ENCODE data around the gene ACSL6. TPM values are rescaled to one million over a fixed set of nuclear protein-coding genes. Genes with fewer than 3 reads are reported as not detected.

The ACSL6 gene
- total RNA-seq, 1 experiment from 2014 or later = 4.8 TPM

DNA sequence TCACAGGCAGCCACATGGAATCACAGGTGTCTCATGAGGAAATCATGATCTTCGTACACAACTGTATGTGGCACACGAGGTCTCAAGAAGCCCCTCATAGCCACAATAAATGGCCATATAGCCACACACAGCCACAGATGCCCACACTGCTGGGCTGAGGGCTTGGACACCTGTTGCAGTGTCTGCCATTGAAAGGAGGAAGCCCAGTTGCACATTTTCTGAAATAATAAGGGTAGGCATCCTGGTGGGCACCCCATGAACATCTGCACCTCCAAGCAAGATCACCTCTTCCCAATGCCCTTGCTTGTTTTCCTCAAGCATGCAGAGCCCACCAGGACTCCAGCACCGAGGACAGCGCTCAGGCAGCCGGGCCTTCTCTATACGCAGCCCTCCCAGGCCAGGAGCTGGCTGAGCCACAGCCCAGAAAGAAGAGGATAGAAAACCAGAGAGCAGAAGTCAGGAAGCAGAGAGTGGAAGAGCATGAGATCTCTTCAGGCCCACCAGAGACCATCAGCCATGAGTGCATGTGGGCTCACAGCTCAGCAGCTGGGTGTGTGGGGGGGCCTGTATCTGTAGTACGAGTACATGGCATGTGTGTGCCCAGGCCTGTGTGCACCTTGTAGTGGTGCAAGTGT, 1.0 kb upstream of the ACSL6 start (continued):
- TF ChIP-seq GABPB1 (CRISPR knock-in tag; IDR thresholded peaks at IDR 0.05) (no peak), NR3C1 (CRISPR knock-in tag; conservative IDR thresholded peaks at IDR 0.05; ENCODE audit: low read depth) (no peak), IRF2 (CRISPR knock-in tag; IDR thresholded peaks at IDR 0.05; ENCODE audit: borderline replicate concordance, low read depth) (no peak), JUN (CRISPR knock-in tag; IDR thresholded peaks at IDR 0.05) (peak; percentile 88), FOXP1 (CRISPR knock-in tag; IDR thresholded peaks at IDR 0.05; ENCODE audit: borderline replicate concordance) (no peak; the same call in 1 of the 2 replicates), ZNF416 (CRISPR knock-in tag; IDR thresholded peaks at IDR 0.05) (no peak), KAT7 (CRISPR knock-in tag; IDR thresholded peaks at IDR 0.05; ENCODE audit: borderline replicate concordance) (no peak), RORB (CRISPR knock-in tag; IDR thresholded peaks at IDR 0.05) (no peak), ETV6 (CRISPR knock-in tag; IDR thresholded peaks at IDR 0.05) (0 out of 2 replicates have a peak, but pooled peaks have one; percentile 64), CREM (CRISPR knock-in tag; IDR thresholded peaks at IDR 0.05) (no peak), NR1H2 (CRISPR knock-in tag; IDR thresholded peaks at IDR 0.05) (no peak)
- TF ChIP-seq, protein P1, sequence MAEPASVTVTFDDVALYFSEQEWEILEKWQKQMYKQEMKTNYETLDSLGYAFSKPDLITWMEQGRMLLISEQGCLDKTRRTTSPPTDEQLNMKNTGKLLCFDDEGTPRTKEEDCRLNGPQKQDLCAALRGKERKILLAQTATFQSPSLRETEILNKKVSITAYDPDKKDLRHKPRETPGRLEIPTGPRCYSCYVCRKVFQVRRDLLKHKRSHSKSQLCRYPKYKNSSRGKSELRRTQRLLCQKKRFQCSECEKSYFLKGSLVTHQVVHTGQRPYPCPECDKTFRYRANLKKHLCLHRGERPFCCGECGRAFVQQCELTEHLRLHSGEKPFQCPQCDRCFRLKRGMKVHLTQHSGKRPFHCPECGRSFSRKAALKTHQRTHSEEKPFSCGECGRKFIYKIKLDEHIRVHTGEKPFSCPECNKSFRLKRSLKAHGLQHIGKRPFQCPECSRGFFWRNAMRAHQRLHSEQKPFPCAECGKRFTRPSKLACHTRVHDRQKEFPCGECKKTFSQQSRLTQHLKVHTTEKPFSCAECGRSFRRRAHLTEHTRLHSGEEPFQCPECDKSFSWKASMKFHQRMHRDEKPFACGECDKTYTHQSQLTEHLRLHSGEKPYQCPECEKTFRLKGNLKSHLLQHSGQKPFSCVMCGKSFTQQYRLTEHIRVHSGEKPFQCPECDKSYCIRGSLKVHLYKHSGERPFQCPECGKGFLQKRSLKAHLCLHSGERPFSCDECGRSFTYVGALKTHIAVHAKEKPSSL (CRISPR knock-in tag; conservative IDR thresholded peaks at IDR 0.05) = no peak
- TF ChIP-seq, protein P2, sequence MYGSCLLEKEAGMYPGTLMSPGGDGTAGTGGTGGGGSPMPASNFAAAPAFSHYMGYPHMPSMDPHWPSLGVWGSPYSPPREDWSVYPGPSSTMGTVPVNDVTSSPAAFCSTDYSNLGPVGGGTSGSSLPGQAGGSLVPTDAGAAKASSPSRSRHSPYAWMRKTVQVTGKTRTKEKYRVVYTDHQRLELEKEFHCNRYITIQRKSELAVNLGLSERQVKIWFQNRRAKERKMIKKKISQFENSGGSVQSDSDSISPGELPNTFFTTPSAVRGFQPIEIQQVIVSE (CRISPR knock-in tag; IDR thresholded peaks at IDR 0.05; ENCODE audit: borderline replicate concordance) = no peak
- TF ChIP-seq, protein P3, sequence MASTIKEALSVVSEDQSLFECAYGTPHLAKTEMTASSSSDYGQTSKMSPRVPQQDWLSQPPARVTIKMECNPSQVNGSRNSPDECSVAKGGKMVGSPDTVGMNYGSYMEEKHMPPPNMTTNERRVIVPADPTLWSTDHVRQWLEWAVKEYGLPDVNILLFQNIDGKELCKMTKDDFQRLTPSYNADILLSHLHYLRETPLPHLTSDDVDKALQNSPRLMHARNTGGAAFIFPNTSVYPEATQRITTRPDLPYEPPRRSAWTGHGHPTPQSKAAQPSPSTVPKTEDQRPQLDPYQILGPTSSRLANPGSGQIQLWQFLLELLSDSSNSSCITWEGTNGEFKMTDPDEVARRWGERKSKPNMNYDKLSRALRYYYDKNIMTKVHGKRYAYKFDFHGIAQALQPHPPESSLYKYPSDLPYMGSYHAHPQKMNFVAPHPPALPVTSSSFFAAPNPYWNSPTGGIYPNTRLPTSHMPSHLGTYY (CRISPR knock-in tag; IDR thresholded peaks at IDR 0.05) = no peak
- TF ChIP-seq, protein P4, sequence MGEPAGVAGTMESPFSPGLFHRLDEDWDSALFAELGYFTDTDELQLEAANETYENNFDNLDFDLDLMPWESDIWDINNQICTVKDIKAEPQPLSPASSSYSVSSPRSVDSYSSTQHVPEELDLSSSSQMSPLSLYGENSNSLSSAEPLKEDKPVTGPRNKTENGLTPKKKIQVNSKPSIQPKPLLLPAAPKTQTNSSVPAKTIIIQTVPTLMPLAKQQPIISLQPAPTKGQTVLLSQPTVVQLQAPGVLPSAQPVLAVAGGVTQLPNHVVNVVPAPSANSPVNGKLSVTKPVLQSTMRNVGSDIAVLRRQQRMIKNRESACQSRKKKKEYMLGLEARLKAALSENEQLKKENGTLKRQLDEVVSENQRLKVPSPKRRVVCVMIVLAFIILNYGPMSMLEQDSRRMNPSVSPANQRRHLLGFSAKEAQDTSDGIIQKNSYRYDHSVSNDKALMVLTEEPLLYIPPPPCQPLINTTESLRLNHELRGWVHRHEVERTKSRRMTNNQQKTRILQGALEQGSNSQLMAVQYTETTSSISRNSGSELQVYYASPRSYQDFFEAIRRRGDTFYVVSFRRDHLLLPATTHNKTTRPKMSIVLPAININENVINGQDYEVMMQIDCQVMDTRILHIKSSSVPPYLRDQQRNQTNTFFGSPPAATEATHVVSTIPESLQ (CRISPR knock-in tag; IDR thresholded peaks at IDR 0.05) = no peak
- TF ChIP-seq, protein P5, sequence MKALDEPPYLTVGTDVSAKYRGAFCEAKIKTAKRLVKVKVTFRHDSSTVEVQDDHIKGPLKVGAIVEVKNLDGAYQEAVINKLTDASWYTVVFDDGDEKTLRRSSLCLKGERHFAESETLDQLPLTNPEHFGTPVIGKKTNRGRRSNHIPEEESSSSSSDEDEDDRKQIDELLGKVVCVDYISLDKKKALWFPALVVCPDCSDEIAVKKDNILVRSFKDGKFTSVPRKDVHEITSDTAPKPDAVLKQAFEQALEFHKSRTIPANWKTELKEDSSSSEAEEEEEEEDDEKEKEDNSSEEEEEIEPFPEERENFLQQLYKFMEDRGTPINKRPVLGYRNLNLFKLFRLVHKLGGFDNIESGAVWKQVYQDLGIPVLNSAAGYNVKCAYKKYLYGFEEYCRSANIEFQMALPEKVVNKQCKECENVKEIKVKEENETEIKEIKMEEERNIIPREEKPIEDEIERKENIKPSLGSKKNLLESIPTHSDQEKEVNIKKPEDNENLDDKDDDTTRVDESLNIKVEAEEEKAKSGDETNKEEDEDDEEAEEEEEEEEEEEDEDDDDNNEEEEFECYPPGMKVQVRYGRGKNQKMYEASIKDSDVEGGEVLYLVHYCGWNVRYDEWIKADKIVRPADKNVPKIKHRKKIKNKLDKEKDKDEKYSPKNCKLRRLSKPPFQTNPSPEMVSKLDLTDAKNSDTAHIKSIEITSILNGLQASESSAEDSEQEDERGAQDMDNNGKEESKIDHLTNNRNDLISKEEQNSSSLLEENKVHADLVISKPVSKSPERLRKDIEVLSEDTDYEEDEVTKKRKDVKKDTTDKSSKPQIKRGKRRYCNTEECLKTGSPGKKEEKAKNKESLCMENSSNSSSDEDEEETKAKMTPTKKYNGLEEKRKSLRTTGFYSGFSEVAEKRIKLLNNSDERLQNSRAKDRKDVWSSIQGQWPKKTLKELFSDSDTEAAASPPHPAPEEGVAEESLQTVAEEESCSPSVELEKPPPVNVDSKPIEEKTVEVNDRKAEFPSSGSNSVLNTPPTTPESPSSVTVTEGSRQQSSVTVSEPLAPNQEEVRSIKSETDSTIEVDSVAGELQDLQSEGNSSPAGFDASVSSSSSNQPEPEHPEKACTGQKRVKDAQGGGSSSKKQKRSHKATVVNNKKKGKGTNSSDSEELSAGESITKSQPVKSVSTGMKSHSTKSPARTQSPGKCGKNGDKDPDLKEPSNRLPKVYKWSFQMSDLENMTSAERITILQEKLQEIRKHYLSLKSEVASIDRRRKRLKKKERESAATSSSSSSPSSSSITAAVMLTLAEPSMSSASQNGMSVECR (CRISPR knock-in tag; IDR thresholded peaks at IDR 0.05; ENCODE audit: borderline replicate concordance) = peak; percentile 92; the same call in 1 of the 2 replicates
- TF ChIP-seq, protein P6, sequence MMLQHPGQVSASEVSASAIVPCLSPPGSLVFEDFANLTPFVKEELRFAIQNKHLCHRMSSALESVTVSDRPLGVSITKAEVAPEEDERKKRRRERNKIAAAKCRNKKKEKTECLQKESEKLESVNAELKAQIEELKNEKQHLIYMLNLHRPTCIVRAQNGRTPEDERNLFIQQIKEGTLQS (CRISPR knock-in tag; conservative IDR thresholded peaks at IDR 0.05) = no peak
- TF ChIP-seq, protein P7, sequence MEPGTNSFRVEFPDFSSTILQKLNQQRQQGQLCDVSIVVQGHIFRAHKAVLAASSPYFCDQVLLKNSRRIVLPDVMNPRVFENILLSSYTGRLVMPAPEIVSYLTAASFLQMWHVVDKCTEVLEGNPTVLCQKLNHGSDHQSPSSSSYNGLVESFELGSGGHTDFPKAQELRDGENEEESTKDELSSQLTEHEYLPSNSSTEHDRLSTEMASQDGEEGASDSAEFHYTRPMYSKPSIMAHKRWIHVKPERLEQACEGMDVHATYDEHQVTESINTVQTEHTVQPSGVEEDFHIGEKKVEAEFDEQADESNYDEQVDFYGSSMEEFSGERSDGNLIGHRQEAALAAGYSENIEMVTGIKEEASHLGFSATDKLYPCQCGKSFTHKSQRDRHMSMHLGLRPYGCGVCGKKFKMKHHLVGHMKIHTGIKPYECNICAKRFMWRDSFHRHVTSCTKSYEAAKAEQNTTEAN (CRISPR knock-in tag; IDR thresholded peaks at IDR 0.05) = no peak; the same call in 1 of the 2 replicates
- TF ChIP-seq, protein P8, sequence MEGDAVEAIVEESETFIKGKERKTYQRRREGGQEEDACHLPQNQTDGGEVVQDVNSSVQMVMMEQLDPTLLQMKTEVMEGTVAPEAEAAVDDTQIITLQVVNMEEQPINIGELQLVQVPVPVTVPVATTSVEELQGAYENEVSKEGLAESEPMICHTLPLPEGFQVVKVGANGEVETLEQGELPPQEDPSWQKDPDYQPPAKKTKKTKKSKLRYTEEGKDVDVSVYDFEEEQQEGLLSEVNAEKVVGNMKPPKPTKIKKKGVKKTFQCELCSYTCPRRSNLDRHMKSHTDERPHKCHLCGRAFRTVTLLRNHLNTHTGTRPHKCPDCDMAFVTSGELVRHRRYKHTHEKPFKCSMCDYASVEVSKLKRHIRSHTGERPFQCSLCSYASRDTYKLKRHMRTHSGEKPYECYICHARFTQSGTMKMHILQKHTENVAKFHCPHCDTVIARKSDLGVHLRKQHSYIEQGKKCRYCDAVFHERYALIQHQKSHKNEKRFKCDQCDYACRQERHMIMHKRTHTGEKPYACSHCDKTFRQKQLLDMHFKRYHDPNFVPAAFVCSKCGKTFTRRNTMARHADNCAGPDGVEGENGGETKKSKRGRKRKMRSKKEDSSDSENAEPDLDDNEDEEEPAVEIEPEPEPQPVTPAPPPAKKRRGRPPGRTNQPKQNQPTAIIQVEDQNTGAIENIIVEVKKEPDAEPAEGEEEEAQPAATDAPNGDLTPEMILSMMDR (IDR thresholded peaks at IDR 0.05) = no peak
- TF ChIP-seq, protein P9, sequence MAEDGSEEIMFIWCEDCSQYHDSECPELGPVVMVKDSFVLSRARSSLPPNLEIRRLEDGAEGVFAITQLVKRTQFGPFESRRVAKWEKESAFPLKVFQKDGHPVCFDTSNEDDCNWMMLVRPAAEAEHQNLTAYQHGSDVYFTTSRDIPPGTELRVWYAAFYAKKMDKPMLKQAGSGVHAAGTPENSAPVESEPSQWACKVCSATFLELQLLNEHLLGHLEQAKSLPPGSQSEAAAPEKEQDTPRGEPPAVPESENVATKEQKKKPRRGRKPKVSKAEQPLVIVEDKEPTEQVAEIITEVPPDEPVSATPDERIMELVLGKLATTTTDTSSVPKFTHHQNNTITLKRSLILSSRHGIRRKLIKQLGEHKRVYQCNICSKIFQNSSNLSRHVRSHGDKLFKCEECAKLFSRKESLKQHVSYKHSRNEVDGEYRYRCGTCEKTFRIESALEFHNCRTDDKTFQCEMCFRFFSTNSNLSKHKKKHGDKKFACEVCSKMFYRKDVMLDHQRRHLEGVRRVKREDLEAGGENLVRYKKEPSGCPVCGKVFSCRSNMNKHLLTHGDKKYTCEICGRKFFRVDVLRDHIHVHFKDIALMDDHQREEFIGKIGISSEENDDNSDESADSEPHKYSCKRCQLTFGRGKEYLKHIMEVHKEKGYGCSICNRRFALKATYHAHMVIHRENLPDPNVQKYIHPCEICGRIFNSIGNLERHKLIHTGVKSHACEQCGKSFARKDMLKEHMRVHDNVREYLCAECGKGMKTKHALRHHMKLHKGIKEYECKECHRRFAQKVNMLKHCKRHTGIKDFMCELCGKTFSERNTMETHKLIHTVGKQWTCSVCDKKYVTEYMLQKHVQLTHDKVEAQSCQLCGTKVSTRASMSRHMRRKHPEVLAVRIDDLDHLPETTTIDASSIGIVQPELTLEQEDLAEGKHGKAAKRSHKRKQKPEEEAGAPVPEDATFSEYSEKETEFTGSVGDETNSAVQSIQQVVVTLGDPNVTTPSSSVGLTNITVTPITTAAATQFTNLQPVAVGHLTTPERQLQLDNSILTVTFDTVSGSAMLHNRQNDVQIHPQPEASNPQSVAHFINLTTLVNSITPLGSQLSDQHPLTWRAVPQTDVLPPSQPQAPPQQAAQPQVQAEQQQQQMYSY (CRISPR knock-in tag; IDR thresholded peaks at IDR 0.05) = no peak
